Activated naive CD8-positive, alpha-beta T cell (primary cell): ENCODE data around the gene ECSIT.

Source experiments
- H3K27ac Mint-ChIP-seq: one replicate; pipeline ENCODE4 v1.8.0; 2021; ENCODE audit warnings: mixed read lengths
- H3K27me3 Mint-ChIP-seq: one replicate; pipeline ENCODE4 v1.8.0; 2021; ENCODE audit warnings: mixed read lengths
- H3K36me3 Mint-ChIP-seq: one replicate; pipeline ENCODE4 v1.8.0; 2021; ENCODE audit warnings: mixed read lengths
- H3K4me1 Mint-ChIP-seq: one replicate; pipeline ENCODE4 v1.8.0; 2021; ENCODE audit warnings: low read depth, mixed read lengths
- H3K4me3 Mint-ChIP-seq: one replicate; pipeline ENCODE4 v1.8.0; 2021; ENCODE audit warnings: mild to moderate bottlenecking, mixed read lengths
- H3K9me3 Mint-ChIP-seq: one replicate; pipeline ENCODE4 v1.8.0; 2021; ENCODE audit warnings: low read depth, mixed read lengths

The ECSIT gene

GRCh38 chr19:11499220-11499726 is 29.7 kb downstream of the ECSIT start:
- no peak overlapping the region for H3K27ac Mint-ChIP-seq
- H3K4me3 Mint-ChIP-seq: no peak overlapping the region
- no peaks in the 10 kb centered on the region for H3K27me3 Mint-ChIP-seq
- peaks cover 3% of the 10 kb centered on the region for H3K4me1 Mint-ChIP-seq
- H3K36me3 Mint-ChIP-seq: no peaks in the 10 kb centered on the region
- H3K9me3 Mint-ChIP-seq: no peaks in the 10 kb centered on the region

- H3K4me1 Mint-ChIP-seq: no peaks in the 10 kb centered on the region
- H3K9me3 Mint-ChIP-seq: no peaks in the 10 kb centered on the region
- no peaks in the 10 kb centered on the region for H3K27me3 Mint-ChIP-seq
- no peak overlapping the region for H3K27ac Mint-ChIP-seq
- H3K4me3 Mint-ChIP-seq: no peak overlapping the region
- no peaks in the 10 kb centered on the region for H3K36me3 Mint-ChIP-seq
Measured at GRCh38 chr19:11496391-11497163, 32.4 kb downstream of the ECSIT start.

DNA sequence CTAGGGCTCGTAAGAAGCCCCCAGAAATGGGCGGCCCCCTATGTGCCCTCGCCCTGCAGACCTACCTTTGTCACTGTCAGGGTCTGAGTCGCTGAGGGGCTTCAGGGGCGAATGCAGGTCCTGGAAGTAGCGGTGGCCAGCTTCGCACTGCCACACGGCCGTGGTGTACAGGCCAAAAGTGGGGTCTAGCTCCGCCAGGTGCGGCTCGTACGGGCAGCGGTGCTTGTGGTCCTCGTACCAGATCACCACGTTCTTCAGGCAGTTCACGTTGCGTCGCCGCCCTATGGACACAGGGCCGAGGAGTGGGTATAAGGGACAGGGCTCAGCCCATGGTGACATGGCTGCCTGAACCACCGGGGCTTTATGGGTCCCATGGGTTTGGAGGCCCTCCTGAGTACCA is 33.0 kb downstream of the ECSIT start:
- no peaks in the 10 kb centered on the region for H3K36me3 Mint-ChIP-seq
- no peaks in the 10 kb centered on the region for H3K9me3 Mint-ChIP-seq
- no peaks in the 10 kb centered on the region for H3K27me3 Mint-ChIP-seq
- H3K4me1 Mint-ChIP-seq: no peaks in the 10 kb centered on the region
- no peak overlapping the region for H3K27ac Mint-ChIP-seq
- H3K4me3 Mint-ChIP-seq: no peak overlapping the region

GRCh38 chr19:11495481-11495880 is 33.5 kb downstream of the ECSIT start:
- Mint-ChIP-seq H3K9me3 (no peaks in the 10 kb centered on the region), H3K4me3 (no peak overlapping the region), H3K36me3 (no peaks in the 10 kb centered on the region), H3K27me3 (no peaks in the 10 kb centered on the region), H3K4me1 (no peaks in the 10 kb centered on the region), H3K27ac (no peak overlapping the region)

DNA sequence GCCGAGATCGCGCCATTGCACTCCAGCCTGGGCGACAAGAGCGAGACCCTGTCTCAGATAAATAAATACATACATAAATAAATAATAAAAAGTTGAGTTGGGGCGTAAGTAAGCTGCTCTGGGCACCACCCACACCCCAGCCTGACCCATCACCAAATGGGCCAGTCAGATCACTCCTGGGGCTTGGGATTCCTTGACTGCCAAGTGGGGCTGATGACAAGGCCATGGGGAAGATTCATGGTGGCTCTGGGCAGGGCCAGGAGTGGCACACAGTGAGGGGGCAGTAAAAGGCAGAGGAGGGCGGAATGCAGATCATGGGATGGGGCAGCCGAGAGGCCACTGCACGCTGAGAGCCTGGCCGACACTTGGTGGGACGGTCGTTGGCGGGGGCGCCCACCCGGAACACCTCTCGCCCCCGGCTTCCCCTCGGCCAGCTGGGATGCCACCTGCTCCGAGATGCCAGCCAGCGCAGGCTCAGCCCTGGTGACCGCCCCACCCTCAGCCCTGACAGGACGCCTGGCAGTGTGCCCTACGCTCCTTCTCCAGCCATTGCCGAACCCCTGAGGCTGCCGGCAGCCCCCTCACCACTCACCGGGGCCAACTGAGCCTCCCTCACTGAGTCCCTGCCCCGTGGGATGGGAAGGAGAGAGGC is 34.2 kb downstream of the ECSIT start:
- Mint-ChIP-seq H3K9me3 (no peaks in the 10 kb centered on the region), H3K4me1 (no peaks in the 10 kb centered on the region), H3K36me3 (no peaks in the 10 kb centered on the region), H3K27ac (no peak overlapping the region), H3K27me3 (no peaks in the 10 kb centered on the region), H3K4me3 (no peak overlapping the region)

DNA sequence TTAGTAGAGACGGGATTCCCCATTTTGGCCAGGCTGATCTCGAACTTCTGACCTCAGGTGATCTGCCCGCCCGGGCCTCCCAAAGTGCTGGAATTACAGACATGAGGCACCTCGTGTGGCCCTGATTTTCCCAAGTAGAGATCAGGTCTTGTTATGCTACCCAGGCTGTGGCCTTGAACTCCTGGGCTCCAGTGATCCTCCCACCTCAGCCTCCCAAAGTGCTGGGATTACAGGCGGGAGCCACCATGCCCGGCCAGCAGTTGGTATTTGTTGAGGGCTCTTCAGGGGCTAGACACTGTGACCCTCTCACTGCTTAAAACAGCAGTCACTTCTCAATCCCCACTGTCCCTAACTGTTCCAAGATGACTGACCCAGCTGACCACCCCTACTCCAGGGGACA is 39.6 kb downstream of the ECSIT start:
- Mint-ChIP-seq H3K27me3 (peaks cover 2% of the 10 kb centered on the region), H3K4me3 (no peak overlapping the region), H3K36me3 (peaks cover 4% of the 10 kb centered on the region), H3K9me3 (no peaks in the 10 kb centered on the region), H3K27ac (no peak overlapping the region), H3K4me1 (no peaks in the 10 kb centered on the region)

DNA sequence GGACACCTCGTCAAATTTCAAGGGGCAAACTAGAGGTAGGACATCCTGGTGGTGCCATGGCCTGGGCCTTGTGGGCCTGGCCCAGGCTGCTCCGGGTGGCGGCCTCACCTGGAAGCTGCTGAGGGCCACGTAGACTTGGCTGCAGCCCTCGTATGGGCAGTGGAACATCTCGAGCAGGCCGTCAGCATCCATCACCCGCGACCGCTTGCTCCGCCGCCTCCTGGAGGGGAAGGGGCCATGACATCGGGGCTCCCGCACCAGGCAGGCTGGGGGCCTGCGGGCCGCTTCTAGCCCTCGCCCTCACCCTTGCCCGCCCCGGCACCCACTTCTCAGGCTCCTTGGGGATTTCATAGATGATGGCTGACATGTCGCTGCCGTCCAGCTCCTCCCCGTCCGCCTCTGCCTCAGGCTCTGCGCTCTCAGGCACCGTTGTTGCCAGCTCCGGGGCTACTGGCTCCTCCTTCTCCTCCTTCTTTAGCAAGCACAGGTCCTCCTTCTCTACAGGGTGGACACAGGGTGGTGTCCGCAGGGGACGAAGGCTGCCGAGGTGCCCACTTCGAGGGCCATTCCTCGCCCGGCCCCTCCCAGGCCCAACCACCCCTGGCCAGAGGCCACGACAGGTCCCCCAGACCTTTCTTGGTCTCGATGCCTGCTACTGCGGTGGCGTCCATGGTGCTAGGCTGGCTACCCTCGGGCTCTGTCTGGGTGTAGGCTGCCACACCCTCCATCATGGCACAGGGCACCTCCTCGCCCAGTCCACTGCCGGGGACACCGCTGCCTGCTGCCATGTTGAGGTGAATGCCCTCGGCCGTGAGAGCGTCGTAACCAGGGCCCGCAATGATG is 42.1 kb downstream of the ECSIT start:
- Mint-ChIP-seq H3K27ac (no peak overlapping the region), H3K36me3 (peaks cover 4% of the 10 kb centered on the region), H3K4me3 (no peak overlapping the region), H3K9me3 (no peaks in the 10 kb centered on the region), H3K4me1 (peaks cover 6% of the 10 kb centered on the region), H3K27me3 (peaks cover 2% of the 10 kb centered on the region)

GRCh38 chr19:11485245-11485837 is 43.6 kb downstream of the ECSIT start:
- peaks cover 4% of the 10 kb centered on the region for H3K36me3 Mint-ChIP-seq
- H3K4me3 Mint-ChIP-seq: no peak overlapping the region
- peaks cover 7% of the 10 kb centered on the region for H3K27me3 Mint-ChIP-seq
- H3K9me3 Mint-ChIP-seq: no peaks in the 10 kb centered on the region
- H3K4me1 Mint-ChIP-seq: peaks cover 13% of the 10 kb centered on the region
- no peak overlapping the region for H3K27ac Mint-ChIP-seq

DNA sequence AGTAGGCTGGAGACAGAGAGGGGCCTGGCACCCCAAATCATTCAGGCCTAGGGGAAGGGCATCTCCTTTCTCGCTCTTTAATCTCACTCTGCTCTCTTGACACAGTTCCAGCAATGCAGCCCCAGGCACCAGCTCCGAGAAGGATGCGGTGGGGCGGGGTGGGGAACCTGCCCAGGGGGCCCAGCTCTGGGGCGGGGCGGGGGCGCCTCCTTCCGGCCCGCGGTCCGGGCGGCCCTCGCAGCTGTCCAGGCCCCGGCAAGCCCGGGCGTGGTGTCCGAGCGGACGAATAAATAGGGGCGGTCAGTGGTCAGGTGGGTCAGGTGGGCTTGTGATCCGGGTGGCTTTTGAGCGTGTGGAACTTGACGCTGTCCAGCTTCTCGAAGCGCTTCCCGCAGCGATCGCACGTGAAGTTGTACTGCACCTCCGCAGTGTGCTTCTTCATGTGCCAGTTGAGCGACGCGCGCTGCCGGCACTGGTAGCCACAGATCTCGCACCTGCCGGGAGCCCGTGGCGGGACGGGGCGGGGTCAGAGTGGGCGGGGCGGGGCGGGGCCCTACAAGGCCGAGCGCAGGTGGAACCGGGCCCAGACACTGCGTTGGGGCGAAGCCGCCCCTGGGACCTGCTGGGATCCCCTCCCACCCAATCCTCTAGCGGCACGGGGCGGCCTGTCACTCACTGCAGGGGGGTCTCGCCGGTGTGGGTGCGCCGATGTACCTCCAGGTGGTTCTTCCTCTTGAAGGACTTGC is 45.4 kb downstream of the ECSIT start:
- Mint-ChIP-seq H3K27ac (no peak overlapping the region), H3K9me3 (no peaks in the 10 kb centered on the region), H3K36me3 (peaks cover 4% of the 10 kb centered on the region), H3K27me3 (peaks cover 13% of the 10 kb centered on the region), H3K4me1 (peaks cover 19% of the 10 kb centered on the region), H3K4me3 (no peak overlapping the region)

DNA sequence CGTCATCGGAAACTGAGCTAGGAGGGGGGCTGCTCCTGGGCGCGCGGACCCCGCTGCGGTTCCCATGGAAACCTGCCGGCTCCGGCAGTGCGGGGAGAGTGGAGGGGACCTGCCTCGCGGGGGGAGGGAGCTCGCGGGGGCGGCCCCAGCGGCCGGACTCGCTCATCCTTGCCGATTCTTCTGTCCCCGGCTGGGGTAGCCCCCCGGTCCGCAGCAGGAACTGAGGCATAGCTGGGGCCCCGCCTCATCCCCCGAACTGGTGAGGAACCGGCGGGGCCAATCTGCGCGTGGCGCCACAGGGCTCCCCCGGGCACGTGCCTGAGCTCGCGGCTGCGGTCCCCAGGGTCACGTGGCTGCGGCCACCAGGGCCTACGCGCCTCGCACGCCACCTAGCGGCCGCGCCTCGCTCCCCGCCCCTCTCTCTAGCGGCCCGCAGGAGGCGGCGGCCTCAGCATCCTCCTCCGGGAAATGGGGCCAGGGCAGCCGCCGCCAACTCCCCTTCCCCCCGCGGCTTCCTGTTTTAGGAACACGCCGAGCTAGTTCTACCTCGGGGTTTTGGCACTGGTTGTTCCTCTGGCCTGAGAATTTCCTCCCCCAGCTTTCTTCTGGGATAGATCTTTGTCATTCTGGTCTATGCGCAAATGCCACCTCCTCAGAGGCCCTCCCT is 46.4 kb downstream of the ECSIT start:
- no peaks in the 10 kb centered on the region for H3K9me3 Mint-ChIP-seq
- peaks cover 14% of the 10 kb centered on the region for H3K27me3 Mint-ChIP-seq
- peaks cover 19% of the 10 kb centered on the region for H3K4me1 Mint-ChIP-seq
- peak overlapping the region; percentile 68 for H3K27ac Mint-ChIP-seq
- peak overlapping the region; percentile 69 for H3K4me3 Mint-ChIP-seq
- H3K36me3 Mint-ChIP-seq: peaks cover 4% of the 10 kb centered on the region

DNA sequence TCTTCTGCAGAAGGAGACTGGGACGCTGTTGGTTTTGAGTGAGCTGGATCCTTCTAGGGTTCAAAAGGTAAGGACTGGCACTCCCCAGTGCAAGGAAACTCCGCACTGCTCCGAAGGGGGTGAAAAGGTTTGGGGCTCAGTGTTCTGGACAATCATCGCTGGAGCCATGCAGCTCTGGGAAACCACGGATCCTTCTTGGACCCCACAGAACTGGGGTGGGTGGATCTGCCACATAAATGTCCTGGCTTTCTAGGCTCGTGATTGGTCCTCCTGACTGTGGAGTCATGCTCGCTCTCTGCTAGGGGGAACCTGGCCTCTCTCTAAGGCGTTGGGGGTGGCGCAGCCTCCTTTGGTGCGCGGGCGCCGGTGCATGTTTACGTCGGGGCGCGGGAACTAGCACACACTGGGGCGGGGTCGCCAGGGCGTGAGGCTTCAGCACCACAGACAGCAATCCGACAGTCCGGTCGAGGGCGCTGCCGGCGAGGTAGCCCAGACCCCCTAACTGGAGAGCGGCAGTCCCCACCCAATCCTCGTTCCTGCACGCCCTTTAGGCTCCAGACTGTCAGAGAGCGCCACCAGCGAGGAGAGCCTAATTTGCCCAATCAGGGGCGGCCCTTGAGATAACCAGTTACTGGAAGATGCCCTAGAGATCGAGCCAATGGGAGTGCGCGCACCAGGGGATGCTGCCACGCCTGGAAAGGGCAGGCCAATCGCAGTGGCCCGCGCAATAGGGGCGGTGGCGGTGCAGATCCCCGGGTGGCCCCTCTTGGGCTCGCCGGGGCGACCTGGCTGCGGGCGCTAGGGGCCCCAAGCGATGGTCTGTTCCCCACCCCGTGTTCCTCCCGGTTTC is 47.2 kb downstream of the ECSIT start:
- no peaks in the 10 kb centered on the region for H3K9me3 Mint-ChIP-seq
- peaks cover 14% of the 10 kb centered on the region for H3K27me3 Mint-ChIP-seq
- H3K27ac Mint-ChIP-seq: peak overlapping the region; percentile 68
- peak overlapping the region; percentile 68 for H3K4me3 Mint-ChIP-seq
- peaks cover 4% of the 10 kb centered on the region for H3K36me3 Mint-ChIP-seq
- H3K4me1 Mint-ChIP-seq: peaks cover 19% of the 10 kb centered on the region

GRCh38 chr19:11480715-11481533 is 48.0 kb downstream of the ECSIT start, which contains the start of gene ELAVL3:
Gene ELAVL3 (minus strand): TSS chr19:11481046. CDS start chr19:11480608, 438 bp downstream.
- Mint-ChIP-seq H3K9me3 (no peaks in the 10 kb centered on the region), H3K4me1 (peaks cover 19% of the 10 kb centered on the region), H3K27ac (no peak within 1 kb of the TSS), H3K36me3 (peaks cover 4% of the 10 kb centered on the region), H3K27me3 (peaks cover 14% of the 10 kb centered on the region), H3K4me3 (peak within 1 kb of the TSS; percentile 68)
